GM10847 (cell line): ENCODE results near the gene SLC25A51.

ENCODE experiments used
- POLR2A ChIP-seq: IDR thresholded peaks from 2 replicates; pipeline ENCODE4 v1.6.1; 2011; ENCODE audit not compliant: insufficient read length; ENCODE audit errors: extremely low read depth

SLC25A51 gene

DNA sequence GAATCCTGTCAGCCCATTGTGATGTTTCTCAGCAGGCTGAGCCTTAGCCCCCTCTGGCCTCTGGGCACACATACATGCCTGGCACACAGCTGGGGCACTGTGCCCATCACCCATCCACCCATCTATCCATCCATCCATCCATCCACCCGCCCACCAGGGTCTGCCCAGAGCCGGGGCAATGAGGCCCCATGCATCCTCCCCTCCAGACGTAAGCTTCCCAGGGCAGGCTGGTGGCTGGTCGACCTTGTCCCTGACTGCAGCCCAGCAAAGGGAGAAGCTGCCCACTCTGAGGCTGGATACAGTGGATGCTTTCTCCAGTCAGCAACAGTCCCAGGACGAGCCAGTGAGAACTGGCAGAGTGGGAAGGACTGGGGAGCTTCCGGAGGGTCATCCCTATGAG lies 21.1 kb upstream of the SLC25A51 start:
- no peak for TF ChIP-seq POLR2A

DNA sequence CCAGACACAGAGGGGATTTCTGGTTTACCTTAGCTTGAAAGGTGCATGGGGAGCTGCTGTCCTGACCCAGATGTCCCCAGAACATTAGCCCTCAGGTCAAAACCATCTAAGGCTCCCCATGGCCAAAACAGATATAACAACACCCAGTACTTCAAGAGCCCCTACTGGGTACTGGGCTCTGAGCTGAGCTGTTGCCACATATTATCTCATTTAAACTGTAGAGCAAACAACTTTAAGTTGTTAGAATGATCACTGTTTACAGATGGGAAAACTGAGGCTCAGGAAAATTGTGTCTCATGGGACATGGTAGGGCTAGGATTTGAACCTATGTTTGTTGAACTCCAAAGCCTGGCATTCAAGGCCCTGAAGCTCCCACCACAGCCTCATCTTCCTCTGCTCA lies 20.6 kb upstream of the SLC25A51 start:
- TF ChIP-seq POLR2A = no peak

GRCh38 chr9:37923796-37924427 lies 20.0 kb upstream of the SLC25A51 start:
- TF ChIP-seq POLR2A = no peak

DNA sequence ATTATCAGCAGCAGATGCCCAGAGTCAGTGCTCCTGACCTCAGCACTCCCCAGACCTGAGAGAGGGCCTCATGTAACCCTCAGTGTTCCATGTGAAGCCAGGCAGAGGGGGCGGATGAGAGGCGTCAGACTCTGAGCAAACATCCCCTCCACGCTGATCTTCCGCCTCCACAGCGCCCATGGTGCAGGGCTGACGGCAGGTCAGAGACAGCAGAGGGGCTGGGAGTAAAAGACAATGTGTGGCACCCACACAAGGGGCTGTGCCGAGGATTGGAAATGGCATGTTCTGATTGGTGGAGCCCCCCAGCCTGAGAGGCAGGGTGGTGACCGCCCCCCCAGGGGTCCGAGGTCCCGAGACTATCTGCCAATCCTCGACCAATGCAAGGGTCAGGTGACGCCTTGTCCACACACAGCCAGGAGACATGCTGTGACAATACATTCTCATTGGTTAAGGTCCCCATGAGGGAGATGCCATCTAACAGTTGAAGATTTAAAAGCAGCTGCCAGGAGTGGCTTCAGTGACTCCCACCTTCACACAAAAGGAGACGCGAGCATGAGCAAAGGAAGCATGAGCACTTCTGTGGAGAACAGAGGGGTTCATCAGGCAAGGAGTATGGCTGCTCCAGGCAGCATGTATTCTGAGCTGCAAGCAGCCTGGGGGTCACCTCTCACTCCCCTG lies 19.3 kb upstream of the SLC25A51 start:
- no peak for TF ChIP-seq POLR2A

GRCh38 chr9:37922363-37923117 lies 18.6 kb upstream of the SLC25A51 start:
- no peak for TF ChIP-seq POLR2A

GRCh38 chr9:37921546-37922300 lies 17.8 kb upstream of the SLC25A51 start:
- TF ChIP-seq POLR2A = no peak

GRCh38 chr9:37921168-37921510 lies 17.2 kb upstream of the SLC25A51 start:
- TF ChIP-seq POLR2A = no peak

DNA sequence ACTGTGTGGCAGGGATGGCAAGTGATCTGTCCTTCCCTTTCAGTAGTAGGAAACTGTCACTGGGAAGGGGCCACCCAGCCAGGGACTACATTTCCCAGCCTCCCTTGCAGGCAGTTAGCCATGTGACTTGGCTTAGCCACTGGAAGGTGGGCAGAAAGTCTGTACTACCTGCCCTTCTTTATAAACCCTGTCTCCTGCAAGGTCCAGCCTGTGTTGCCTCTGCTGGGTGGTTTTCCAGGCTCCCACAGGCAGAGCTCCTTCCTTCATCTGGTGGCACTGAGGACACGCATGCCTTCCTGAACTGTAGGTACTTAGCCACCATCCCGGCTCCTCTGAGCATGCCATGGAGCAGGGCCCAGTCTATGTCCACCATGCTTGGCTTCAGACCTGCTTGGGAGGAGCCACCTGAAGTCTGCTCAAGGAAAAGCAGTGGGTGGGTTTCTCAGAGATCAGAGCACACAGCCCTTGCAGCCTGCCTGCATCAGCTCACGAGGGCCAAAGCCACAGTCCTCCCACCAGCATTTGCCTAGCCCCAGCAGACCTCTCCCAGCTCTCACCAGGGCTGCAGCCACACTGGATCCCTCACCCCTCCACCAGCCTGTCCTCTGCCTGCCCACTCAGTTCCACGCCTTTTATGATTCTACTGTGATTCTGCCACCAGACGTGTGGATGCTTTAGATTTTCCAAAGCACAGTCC lies 16.7 kb upstream of the SLC25A51 start:
- no peak for TF ChIP-seq POLR2A

- no peak for TF ChIP-seq POLR2A
Observed at GRCh38 chr9:37919956-37920335, 16.0 kb upstream of the SLC25A51 start.

GRCh38 chr9:37919246-37919955 lies 15.5 kb upstream of the SLC25A51 start:
- no peak for TF ChIP-seq POLR2A

DNA sequence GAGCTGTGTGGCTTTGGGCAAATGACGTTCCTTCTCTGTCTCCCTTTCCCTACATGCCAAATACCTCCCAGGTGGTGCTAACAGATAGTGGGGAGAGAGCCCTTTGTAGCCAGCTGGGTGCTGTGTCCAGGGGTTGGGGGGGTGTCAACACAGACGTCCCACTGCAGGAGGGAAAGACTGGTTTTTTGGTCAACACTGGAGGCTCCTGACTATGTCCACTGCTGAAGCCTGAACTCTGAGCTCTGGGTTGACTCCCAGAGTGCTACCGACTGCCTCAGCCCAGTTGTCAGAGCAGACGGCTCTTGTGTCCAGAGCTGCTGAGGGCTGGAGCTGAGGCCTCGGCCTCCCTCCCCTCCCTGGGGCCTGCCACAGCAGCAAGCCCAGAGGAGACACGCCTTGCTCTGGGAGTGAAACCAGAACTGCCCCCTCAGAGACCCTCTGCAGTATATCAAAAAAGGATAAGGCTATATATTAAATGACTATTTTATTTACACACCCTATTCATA lies 14.8 kb upstream of the SLC25A51 start:
- no peak for TF ChIP-seq POLR2A

DNA sequence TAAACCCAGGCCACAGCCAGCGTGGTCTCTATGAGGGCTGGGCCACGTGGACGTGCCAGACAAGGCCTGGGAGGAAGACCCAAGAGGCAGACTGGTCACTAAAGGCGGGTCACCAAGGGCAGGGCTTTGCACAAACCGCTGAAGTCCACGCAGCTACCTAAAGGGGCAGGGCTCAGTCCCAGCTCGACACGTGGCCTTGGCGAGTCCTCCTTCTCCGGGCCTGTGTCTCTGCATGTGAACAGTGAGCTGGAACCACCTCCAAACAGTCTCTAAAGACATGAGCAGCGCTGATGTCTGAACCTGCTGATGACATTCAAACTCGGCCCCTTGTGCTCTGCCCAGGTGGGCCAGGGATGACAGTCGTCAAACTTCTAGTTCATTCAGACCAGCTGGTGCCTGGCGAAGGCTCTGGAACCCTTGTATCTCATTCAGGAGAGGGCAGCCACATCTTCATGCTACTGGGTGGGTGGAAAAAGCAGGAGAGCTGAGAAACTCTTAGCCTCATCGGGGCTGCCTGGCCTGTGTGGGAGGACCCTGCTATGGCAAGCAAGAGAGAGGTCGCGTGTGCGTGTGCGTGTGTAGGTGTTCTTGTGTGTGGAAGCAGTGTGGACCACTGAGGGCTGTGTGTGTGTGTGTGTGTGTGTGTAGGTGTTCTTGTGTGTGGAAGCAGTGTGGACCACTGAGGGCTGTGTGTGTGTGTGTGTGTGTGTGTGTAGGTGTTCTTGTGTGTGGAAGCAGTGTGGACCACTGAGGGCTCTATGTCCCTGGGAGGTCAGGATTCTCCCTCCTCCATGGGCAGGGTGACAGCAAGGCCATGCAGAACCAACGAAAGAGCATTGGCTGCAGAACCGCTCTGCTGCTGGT lies 14.1 kb upstream of the SLC25A51 start:
- no peak for TF ChIP-seq POLR2A

DNA sequence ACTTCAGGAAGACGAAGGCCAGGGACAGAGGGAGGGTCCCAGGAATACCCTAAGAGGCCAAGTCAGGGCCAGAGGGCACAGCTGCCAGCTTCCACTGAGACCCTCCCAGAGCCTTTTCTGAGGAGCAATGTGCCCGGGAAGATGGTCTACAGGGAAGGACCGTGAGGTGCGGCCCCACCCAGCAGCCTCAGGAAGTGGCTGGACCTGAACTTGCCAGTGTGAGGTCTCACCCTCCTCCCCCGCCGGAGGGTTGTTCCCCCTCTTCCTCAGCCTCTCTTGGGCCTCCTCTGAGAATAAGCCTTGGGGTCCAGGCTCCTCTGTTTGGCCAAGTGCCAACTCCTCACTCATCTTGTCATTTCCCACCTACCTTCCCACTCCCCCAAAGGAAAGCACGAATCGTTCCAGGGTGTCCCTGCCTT lies 13.4 kb upstream of the SLC25A51 start:
- TF ChIP-seq POLR2A = no peak
